HG02970 (cell line): ENCODE data around the gene MS4A6A.
"Not testable (repeated sequence)": the region's sequence is repeated elsewhere in the genome, so short reads cannot be mapped to it uniquely, and the experiment has no call there.

Source experiments
- ATAC-seq: cut with Tn5 transposase; IDR thresholded peaks from one replicate; pipeline ENCODE4 v1.9.1; 2021; ENCODE audit warnings: mild to moderate bottlenecking, moderate library complexity, moderate number of reproducible peaks; ENCODE audit not compliant: unreplicated experiment, low FRiP score

Gene MS4A6A

DNA sequence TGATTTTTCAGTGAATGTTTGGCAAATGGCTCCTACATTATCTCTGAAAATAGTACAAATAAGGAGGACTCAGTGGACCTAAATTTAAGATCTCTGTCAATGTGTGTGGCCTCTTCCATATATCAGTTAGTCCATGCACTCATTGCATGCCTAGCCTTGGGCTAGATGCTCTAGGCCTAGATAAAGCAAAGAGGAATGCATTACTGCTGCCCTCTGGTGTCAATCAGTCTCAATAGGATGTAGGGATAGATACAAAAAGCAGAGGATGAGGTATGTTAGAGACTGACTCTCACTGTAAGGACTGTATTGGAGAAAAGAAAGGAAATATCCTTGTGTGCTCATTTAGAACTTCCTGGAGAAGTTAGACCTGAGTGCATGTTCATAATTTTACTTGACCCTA lies 52.4 kb downstream of the MS4A6A start:
- no peak for ATAC-seq

DNA sequence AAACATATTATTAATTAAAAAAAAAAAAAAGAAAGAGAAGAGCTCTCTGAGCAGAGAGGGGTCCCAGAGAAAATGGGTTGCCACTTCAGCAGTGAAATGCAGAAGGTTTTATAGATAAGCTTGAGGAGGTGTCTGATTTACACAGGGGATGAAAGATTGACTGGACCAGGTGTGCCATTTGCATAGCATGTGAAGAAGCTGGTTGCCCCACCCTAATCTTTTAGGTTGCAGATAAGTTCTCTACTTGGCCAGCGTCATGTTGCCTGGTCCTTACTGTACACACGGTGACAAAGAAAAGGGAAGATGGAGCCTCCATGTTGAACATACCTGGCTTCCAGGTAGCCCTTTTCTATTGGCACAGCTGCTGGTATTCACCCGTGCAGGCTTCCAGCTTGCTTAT lies 53.0 kb downstream of the MS4A6A start:
- ATAC-seq: no peak

DNA sequence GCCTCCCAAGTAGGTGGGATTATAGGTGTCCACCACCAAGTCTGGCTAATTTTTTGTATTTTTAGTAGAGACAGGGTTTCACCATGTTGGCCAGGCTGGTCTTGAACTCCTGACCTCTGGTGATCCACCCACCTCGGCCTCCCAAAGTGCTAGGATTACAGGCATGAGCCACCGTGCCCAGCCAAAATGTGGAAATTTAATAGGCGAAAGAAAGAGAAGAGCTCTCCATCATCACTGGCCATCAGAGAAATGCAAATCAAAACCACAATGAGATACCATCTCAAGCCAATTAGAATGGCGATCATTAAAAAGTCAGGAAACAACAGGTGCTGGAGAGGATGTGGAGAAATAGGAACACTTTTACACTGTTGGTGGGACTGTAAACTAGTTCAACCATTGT lies 54.0 kb downstream of the MS4A6A start:
- not testable (repeated sequence) for ATAC-seq

DNA sequence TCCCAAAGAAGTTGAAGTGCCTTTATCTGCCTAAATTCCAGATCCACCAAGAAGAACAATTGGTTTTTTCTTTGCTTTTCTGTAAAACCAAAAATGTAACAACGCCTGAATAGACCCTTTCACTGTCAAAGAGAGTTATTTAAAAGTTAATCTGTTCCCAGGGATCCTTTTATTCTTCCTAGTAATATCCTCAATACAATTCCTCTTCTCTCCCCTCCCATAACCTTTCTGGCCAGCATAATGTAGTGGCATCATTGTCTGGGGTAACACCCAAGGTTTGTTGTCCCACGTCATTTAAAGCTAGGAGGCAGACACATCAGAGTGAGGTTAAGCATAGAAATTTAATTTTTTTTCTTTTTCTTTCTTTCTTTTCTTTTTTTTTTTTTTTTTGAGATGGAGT lies 54.5 kb downstream of the MS4A6A start:
- no peak for ATAC-seq

DNA sequence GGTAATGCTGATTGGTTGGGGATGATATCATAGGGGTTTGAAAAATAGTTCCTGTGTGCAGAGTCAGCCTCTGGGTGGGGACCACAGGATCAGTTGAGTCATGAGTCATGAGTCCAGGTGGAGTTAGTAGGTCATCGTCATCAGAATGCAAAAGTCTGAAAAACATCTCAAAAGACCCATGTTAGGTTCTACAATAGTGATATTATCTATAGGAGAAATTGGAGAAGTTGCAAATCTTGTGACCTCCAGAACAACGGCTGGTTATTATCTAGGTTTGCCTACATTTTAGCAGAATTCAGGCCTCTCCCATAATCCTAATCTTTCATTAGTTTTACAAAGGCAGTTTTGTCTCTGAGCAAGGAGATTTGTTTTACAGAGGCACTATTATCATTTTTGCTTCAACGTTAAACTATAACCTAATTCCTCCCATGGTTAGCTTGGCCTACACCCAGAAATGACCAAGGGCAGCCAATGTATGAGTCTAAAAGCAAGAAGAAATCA lies 55.5 kb downstream of the MS4A6A start:
- no peak for ATAC-seq

DNA sequence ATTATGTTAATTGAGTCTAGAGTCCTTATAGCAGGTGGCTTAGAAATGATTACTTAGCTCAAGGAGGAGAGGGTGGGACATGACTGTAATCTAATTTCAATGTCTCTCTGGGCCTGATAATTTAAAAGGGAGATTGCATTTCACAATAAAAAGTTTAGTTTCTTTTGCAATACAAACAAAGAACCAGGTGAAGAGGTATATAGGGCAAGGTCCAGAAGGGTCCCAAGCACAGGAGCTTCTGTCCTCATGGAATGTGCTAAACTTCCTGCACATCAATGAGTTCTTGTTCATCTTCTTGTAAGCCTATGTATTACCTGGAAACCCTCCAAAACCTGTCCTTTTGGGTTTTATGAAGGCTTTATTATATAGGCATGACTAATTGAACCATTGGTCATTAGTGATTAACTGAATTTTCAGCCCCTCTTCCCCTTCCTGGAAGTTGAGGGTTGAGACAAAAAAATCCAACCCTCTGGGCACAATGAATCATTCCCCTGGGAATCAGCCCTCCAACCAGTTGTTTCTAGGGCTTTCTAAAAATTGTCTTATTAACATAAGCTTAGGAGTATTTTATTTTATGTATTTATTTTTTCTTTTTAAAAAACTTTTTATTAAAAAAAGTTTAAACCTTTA lies 56.8 kb downstream of the MS4A6A start:
- no peak for ATAC-seq

DNA sequence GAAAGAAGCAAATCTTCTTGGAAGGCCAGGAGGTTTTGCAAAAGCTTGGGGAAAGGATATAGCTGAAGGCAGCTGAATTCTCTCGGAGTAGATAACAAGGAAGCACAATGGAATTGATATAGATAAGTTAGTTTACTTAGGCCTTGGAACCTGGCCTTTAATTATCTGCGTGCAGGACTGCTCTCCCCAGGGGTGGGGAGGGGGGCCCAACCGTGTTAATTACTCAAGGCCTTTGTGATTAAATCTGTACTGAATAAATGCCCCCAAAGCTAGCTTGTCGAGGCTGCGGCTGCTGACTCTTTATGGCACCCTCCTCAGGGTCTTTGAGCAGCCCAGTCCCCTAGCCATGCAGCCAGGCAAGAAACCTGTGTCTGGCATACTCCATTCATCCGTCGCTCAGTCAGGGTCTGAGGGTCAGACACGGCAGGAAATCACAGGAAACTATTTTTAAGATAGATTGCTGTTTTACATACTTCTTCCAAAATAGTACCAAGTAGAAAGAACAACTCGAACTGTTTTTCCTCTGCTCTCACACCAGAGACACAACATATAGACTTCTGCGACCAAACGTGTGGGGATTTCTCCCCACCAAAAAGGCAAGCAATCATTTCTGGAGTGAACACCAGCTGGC lies 58.0 kb downstream of the MS4A6A start:
- ATAC-seq: no peak
